HL-60 (cell line): Measurements from ENCODE around the gene FIGN.

Experiments used
- CTCF ChIP-seq: IDR thresholded peaks from one replicate; pipeline ENCODE4 v1.5.1; 2011; ENCODE audit warnings: low read length, control low read depth, inconsistent platforms; ENCODE audit not compliant: insufficient read depth
- GABPA ChIP-seq: IDR thresholded peaks from 2 replicates; pipeline ENCODE4 v1.6.1; 2012; ENCODE audit warnings: low read depth
- POLR2AphosphoS5 ChIP-seq: IDR thresholded peaks from 2 replicates; pipeline ENCODE4 v1.6.1; 2012; ENCODE audit warnings: low read depth
- REST ChIP-seq: IDR thresholded peaks from 2 replicates; pipeline ENCODE4 v1.6.1; 2012; ENCODE audit warnings: low read depth; ENCODE audit not compliant: insufficient replicate concordance
- SPI1 ChIP-seq: IDR thresholded peaks from 2 replicates; pipeline ENCODE4 v1.6.1; 2012; ENCODE audit warnings: low read depth, mild to moderate bottlenecking, borderline replicate concordance

GRCh38 chr2:163751696-163752095 lies 15.9 kb upstream of the FIGN start:
- TF ChIP-seq CTCF: no peak
- TF ChIP-seq POLR2AphosphoS5: no peak
- TF ChIP-seq REST: no peak
- no peak for TF ChIP-seq GABPA
- TF ChIP-seq SPI1: no peak
